K562 (cell line): ENCODE results near the gene LRRC4C. TPM values are rescaled to one million over a fixed set of nuclear protein-coding genes. Genes with fewer than 3 reads are reported as not detected.

Source experiments
- ATAC-seq: fragments of 200-7000 bp; cut with Tn5 transposase; 3 replicates; pipeline ENCODE4 v1.9.1; 2020; ENCODE audit warnings: moderate library complexity
- BruUV-seq: library from RNA; stranded (reverse); fragments of 400-500 nt; replicated peaks from 2 replicates; lab custom pipeline; 2021; lab: Mats Ljungman, UMichigan
- CTCF ChIA-PET: fragments of 300-600 bp; formaldehyde crosslinking; extraction: SDS; loops from one replicate; lab custom pipeline; 2021; ENCODE audit warnings: low intra/inter-chr PET ratio; lab: Yijun Ruan, JAX
- POLR2A ChIA-PET: fragments of 300-600, 350-650 bp; sonication (Branson Sonifier 250); formaldehyde crosslinking; extraction: SDS; loops from one replicate; lab custom pipeline; 2021; ENCODE audit warnings: antibody characterized with exemption, inconsistent platforms; lab: Yijun Ruan, JAX
- DNase-seq, 4 experiments: peaks; one replicate each; pipeline versions ENCODE4 v3.0.0 to v3.0.0-alpha.2; 2011 to 2018; ENCODE audit warnings: low spot score in 3 of 4, mixed read lengths in 3 of 4; ENCODE audit errors: extremely low read depth in 1 of 4
- FAIRE-seq: peaks from 2 replicates; lab custom pipeline; 2011; peaks lifted over from hg19 to GRCh38; lab: Jason Lieb, UNC
- H2AFZ ChIP-seq: 2 replicates; pipeline ENCODE4 v1.6.0; 2011; ENCODE audit warnings: low read depth, low read length, control low read depth, inconsistent platforms
- H3K27ac ChIP-seq: fragments of 200-600 bp; 3 replicates; pipeline ENCODE4 v1.8.0; 2011; ENCODE audit warnings: low read depth, mild to moderate bottlenecking, control low read depth, inconsistent platforms, low read length, moderate library complexity, mixed read lengths; ENCODE audit errors: extremely low read depth
- H3K27me3 ChIP-seq, 2 experiments: fragments of 300-600 bp in 1 of 2; 2 replicates in 1 of 2; 3 replicates in 1 of 2; pipeline versions ENCODE4 v1.6.0 to v1.8.0; 2011; ENCODE audit warnings: inconsistent platforms in 2 of 2, low read length in 2 of 2, mild to moderate bottlenecking in 1 of 2, mixed read lengths in 1 of 2, moderate library complexity in 1 of 2; ENCODE audit not compliant: control insufficient read depth in 2 of 2, insufficient read depth in 2 of 2
- H3K36me3 ChIP-seq: fragments of 300-600 bp; 3 replicates; pipeline ENCODE4 v1.8.0; 2011; ENCODE audit warnings: mild to moderate bottlenecking, low read length, inconsistent platforms; ENCODE audit not compliant: control insufficient read depth, insufficient read depth
- H3K4me1 ChIP-seq, 2 experiments: fragments of 200-600 bp in 1 of 2; replicated peaks in 1 of 2; 2 replicates in 1 of 2; 3 replicates in 1 of 2; pipeline versions ENCODE4 v1.5.1 to v1.8.0; 2011; ENCODE audit warnings: inconsistent platforms in 2 of 2, low read length in 2 of 2, mild to moderate bottlenecking in 1 of 2, mixed read lengths in 1 of 2, moderate library complexity in 1 of 2; ENCODE audit not compliant: control insufficient read depth in 2 of 2, insufficient read depth in 2 of 2
- H3K4me2 ChIP-seq: 2 replicates; pipeline ENCODE4 v1.6.1; 2011; ENCODE audit warnings: low read length, control low read depth, inconsistent platforms, mixed read lengths; ENCODE audit not compliant: insufficient read depth
- H3K4me3 ChIP-seq: fragments of 200-600 bp; sonication (generic), shearing (Covaris generic); 2 replicates; pipeline ENCODE4 v1.5.1; 2016; ENCODE audit warnings: control low read depth, inconsistent platforms
- H3K79me2 ChIP-seq: fragments of 200-600 bp; 3 replicates; pipeline ENCODE4 v1.8.0; 2011; ENCODE audit warnings: low read length, inconsistent platforms; ENCODE audit not compliant: control insufficient read depth, insufficient read depth
- H3K9ac ChIP-seq, 2 experiments: 2 replicates each; pipeline versions ENCODE4 v1.6.0 to v1.6.1; 2011; ENCODE audit warnings: low read depth in 2 of 2, low read length in 2 of 2, control low read depth in 1 of 2, inconsistent platforms in 1 of 2, mild to moderate bottlenecking in 1 of 2, mixed read lengths in 1 of 2; ENCODE audit not compliant: insufficient read depth in 1 of 2
- H3K9me1 ChIP-seq: one replicate; pipeline ENCODE4 v1.6.0; 2011; ENCODE audit warnings: inconsistent platforms, mild to moderate bottlenecking, low read length, moderate library complexity; ENCODE audit not compliant: control insufficient read depth, insufficient read depth
- H3K9me3 ChIP-seq: replicated peaks from 2 replicates; pipeline ENCODE4 v1.5.1; 2011; ENCODE audit warnings: low read depth, low read length, inconsistent platforms; ENCODE audit not compliant: control insufficient read depth, insufficient read depth
- H4K20me1 ChIP-seq: replicated peaks from 2 replicates; pipeline ENCODE4 v1.6.1; 2011; ENCODE audit warnings: low read length, inconsistent platforms, mixed read lengths; ENCODE audit not compliant: control insufficient read depth, insufficient read depth
- CC2D1A ChIP-seq: fragments of 450-650 bp; IDR thresholded peaks from 2 replicates; pipeline ENCODE4 v1.6.1; 2017; ENCODE audit warnings: mild to moderate bottlenecking
- CCAR2 ChIP-seq: fragments of 200-400 bp; formaldehyde crosslinking; IDR thresholded peaks from 2 replicates; pipeline ENCODE4 v1.6.1; 2017; ENCODE audit warnings: mild to moderate bottlenecking, low read depth, low read length
- FOXP4 ChIP-seq: sonication (generic); formaldehyde crosslinking; IDR thresholded peaks from 2 replicates; pipeline ENCODE4 v1.8.0; 2022; ENCODE audit warnings: mild to moderate bottlenecking, missing genetic modification reagents, borderline replicate concordance
- KLF1 ChIP-seq: fragments of 450-650 bp; IDR thresholded peaks from 2 replicates; pipeline ENCODE4 v1.6.1; 2016; ENCODE audit warnings: missing genetic modification characterization, missing compliant biosample characterization
- MBD1 ChIP-seq: fragments of 250-450 bp; sonication (Bioruptor Pico); IDR thresholded peaks from 2 replicates; pipeline ENCODE4 v1.8.0; 2022; ENCODE audit warnings: inconsistent platforms
- MBD2 ChIP-seq: sonication (generic); IDR thresholded peaks from 2 replicates; pipeline ENCODE4 v1.6.1; 2016; ENCODE audit warnings: low read depth, borderline replicate concordance
- PTRF ChIP-seq: fragments of 450-650 bp; IDR thresholded peaks from 2 replicates; pipeline ENCODE4 v1.6.1; 2016; ENCODE audit warnings: mild to moderate bottlenecking, missing genetic modification characterization, missing compliant biosample characterization
- USF2 ChIP-seq: sonication (generic); formaldehyde crosslinking; IDR thresholded peaks from 2 replicates; pipeline ENCODE4 v1.5.0; 2020; ENCODE audit warnings: missing genetic modification reagents
- ZBTB34 ChIP-seq: fragments of 250-450 bp; sonication (Bioruptor Pico); IDR thresholded peaks from 2 replicates; pipeline ENCODE4 v1.8.0; 2021; ENCODE audit warnings: mild to moderate bottlenecking, moderate library complexity
- ZEB2 ChIP-seq: fragments of 450-650 bp; IDR thresholded peaks from 2 replicates; pipeline ENCODE4 v1.6.1; 2016
- ZNF609 ChIP-seq: sonication (generic); formaldehyde crosslinking; IDR thresholded peaks from 2 replicates; pipeline ENCODE4 v1.8.1; 2023; ENCODE audit warnings: missing genetic modification reagents, mild to moderate bottlenecking, borderline replicate concordance
- WGBS: fragments of 100-300 bp; shearing (Covaris generic); methylation state at CpG from one replicate; pipeline ENCODE4 v1.1.6; 2016; ENCODE audit warnings: low coverage, mixed read lengths; ENCODE audit not compliant: insufficient coverage; ENCODE audit errors: missing lambda C conversion rate; 5-methylcytosine and 5-hydroxymethylcytosine counted together
- in situ Hi-C: fragments of 300-500 bp; cut with MboI; formaldehyde crosslinking; loops from 4 replicates; pipeline ENCODE4 v1.15.0; 2018; ENCODE audit warnings: inconsistent platforms, mixed read lengths
- intact Hi-C: fragments of 100-400 bp; cut with micrococcal nuclease; formaldehyde crosslinking; loops from 2 replicates; pipeline ENCODE4 v1.14.2; 2022
- polyA plus RNA-seq, 8 experiments: library from polyadenylated mRNA; depleted of rRNA in 4 of 8; stranded (reverse) in 5 of 8; unstranded in 3 of 8; fragments of >200 nt; fragmentation: Nextera tagmentation in 2 of 8; fragmentation: Illumina TruSeq in 1 of 8; extraction: Ambion mirVana in 2 of 8; extraction: Trizol in 1 of 8; gene quantifications; 2 replicates each; pipeline versions ENCODE4 v1.2.1 to v1.2.3, GENCODE V29; 2011 to 2014; ENCODE audit warnings: inconsistent platforms in 1 of 8, missing spikeins in 1 of 8
- total RNA-seq, 7 experiments: library from RNA; depleted of rRNA in 6 of 7; stranded (reverse); fragments of >200 nt in 6 of 7; fragmentation: Illumina TruSeq in 2 of 7; extraction: Trizol in 2 of 7; gene quantifications; 2 replicates each; pipeline versions ENCODE4 v1.2.1 to v1.2.3, GENCODE V29; 2011 to 2021; ENCODE audit warnings: low replicate concordance in 1 of 7

LRRC4C gene
- total and polyA plus RNA-seq, 9 of the 15 experiments (the other 6 are each of a cell fraction or from before 2014, with no cell fraction given), result not detected

GRCh38 chr11:40445391-40445790, 1014.1 kb downstream of the LRRC4C start:
- H3K79me2 ChIP-seq, result no peaks in the 10 kb centered on the region
- DNase-seq (no peak), ATAC-seq (no peak), FAIRE-seq (no peak)
- intact Hi-C loops (no loop called here), in situ Hi-C loops (no loop called here)
- no TSS peak for BruUV-seq
- H3K9me3 ChIP-seq, result no peaks in the 10 kb centered on the region
- H3K9me1 ChIP-seq, result no peaks in the 10 kb centered on the region
- POLR2A ChIA-PET, result no interaction called here
- no peak overlapping the region for H3K4me2 ChIP-seq
- H3K4me1 ChIP-seq, result no peaks in the 10 kb centered on the region
- no peaks in the 10 kb centered on the region for H4K20me1 ChIP-seq
- no peak overlapping the region for H3K4me3 ChIP-seq
- WGBS, result 2% methylated on average over 4 of the region's 4 CpGs
- CTCF ChIA-PET, result no interaction called here
- H3K27ac ChIP-seq, result no peak overlapping the region
- H2AFZ ChIP-seq, result no peak overlapping the region
- no peaks in the 10 kb centered on the region for H3K36me3 ChIP-seq
- TF ChIP-seq MBD1 (CRISPR knock-in tag) (no peak), FOXP4 (CRISPR knock-in tag) (no peak), ZBTB34 (no peak), CC2D1A (no peak), PTRF (tag) (no peak), ZEB2 (no peak), MBD2 (no peak), KLF1 (no peak), ZNF609 (CRISPR knock-in tag) (no peak), USF2 (no peak), CCAR2 (no peak)
- H3K9ac ChIP-seq, result no peak overlapping the region
- H3K27me3 ChIP-seq, result no peaks in the 10 kb centered on the region
